Muscle layer of colon (tissue), 2 donors: ENCODE results near the gene CELF5.
"Not testable (repeated sequence)": the region's sequence is repeated elsewhere in the genome, so short reads cannot be mapped to it uniquely, and the experiment has no call there.

Source experiments
- H3K27ac ChIP-seq: one replicate; pipeline ENCODE4 v1.7.0; 2013; ENCODE audit warnings: low read depth, mild to moderate bottlenecking, low read length, moderate library complexity
- H3K27me3 ChIP-seq, 2 donors: one replicate each; pipeline ENCODE4 v1.7.0; 2013; ENCODE audit warnings: low read length in 2 of 2, mild to moderate bottlenecking in 2 of 2; ENCODE audit not compliant: insufficient read depth in 2 of 2, control insufficient read depth in 1 of 2
- H3K36me3 ChIP-seq: one replicate; pipeline ENCODE4 v1.7.0; 2013; ENCODE audit warnings: mild to moderate bottlenecking, low read length; ENCODE audit not compliant: insufficient read depth
- H3K4me1 ChIP-seq: one replicate; pipeline ENCODE4 v1.7.0; 2013; ENCODE audit warnings: mild to moderate bottlenecking, low read length; ENCODE audit not compliant: insufficient read depth
- H3K4me3 ChIP-seq, 2 donors: one replicate each; pipeline ENCODE4 v1.7.0; 2013; ENCODE audit warnings: low read length in 2 of 2, low read depth in 1 of 2, mild to moderate bottlenecking in 1 of 2, moderate library complexity in 1 of 2
- H3K9ac ChIP-seq: one replicate; pipeline ENCODE4 v1.7.0; 2013; ENCODE audit warnings: low read length
- H3K9me3 ChIP-seq: one replicate; pipeline ENCODE4 v1.7.0; 2013; ENCODE audit warnings: mild to moderate bottlenecking, low read length
- donor health status: abdominal sarcoma.
- donor health status: Adenocarcinoma of cecum.

Gene CELF5

GRCh38 chr19:3186160-3186688 lies 38.2 kb upstream of the CELF5 start:
- Histone ChIP-seq H3K9me3 (no peaks in the 10 kb centered on the region), H3K27me3 (no peaks in the 10 kb centered on the region), H3K4me1 (peaks cover 20% of the 10 kb centered on the region)

DNA sequence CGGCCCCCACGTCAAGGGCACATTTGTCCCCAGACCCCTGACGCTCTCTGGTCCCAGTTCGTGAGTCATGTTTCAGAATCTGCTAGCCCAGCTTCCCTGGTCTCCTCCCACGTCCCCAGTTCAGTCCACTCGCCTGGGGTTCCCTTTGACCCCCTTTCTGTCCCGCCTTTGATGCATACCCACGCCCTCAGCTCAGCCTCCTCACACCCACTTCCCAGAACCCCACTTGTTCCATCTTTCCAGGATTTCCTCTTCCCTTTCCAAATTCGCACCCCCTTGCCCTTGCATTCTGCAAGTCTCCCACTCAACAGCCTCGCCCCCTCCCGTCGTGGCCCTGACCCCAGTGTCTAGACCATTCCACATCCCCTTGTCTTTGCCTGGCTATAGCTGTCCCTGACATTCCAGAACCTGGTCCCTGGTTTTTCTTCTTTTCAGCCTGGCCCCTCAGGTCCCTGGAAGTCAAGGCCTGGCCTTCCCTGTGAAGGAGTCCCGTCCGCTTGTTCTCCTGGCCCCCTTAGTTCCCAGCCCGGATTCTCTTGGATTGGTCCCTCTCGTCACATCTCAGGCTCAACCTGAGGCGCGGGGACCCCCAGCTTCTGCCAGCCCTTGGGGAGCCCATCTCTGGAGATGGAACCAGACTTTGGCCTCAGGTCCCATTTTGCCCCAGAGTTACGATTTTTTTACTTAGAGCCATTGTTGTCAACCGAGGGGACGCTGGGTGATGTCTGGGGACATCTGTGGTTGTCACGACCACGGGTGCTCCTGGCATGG lies 37.4 kb upstream of the CELF5 start:
- peaks cover 20% of the 10 kb centered on the region for H3K4me1 ChIP-seq
- H3K36me3 ChIP-seq = no peaks in the 10 kb centered on the region
- H3K27ac ChIP-seq = no peak overlapping the region
- no peaks in the 10 kb centered on the region for H3K27me3 ChIP-seq
- peak overlapping the region; percentile 76 to 96 for H3K4me3 ChIP-seq
- no peaks in the 10 kb centered on the region for H3K9me3 ChIP-seq
- H3K9ac ChIP-seq = peak overlapping the region; percentile 25

More at GRCh38 chr19:3186160-3186688, 38.2 kb upstream of the CELF5 start:
- peak overlapping the region; percentile 76 to 96 for H3K4me3 ChIP-seq
- peak overlapping the region; percentile 63 for H3K27ac ChIP-seq
- H3K9ac ChIP-seq = peak overlapping the region; percentile 25
- H3K36me3 ChIP-seq = no peaks in the 10 kb centered on the region

GRCh38 chr19:3187662-3188511 lies 36.6 kb upstream of the CELF5 start:
- no peak overlapping the region for H3K9ac ChIP-seq
- no peak overlapping the region for H3K27ac ChIP-seq
- H3K9me3 ChIP-seq = no peaks in the 10 kb centered on the region
- no peaks in the 10 kb centered on the region for H3K27me3 ChIP-seq
- H3K36me3 ChIP-seq = no peaks in the 10 kb centered on the region
- peaks cover 20% of the 10 kb centered on the region for H3K4me1 ChIP-seq
- no peak overlapping the region for H3K4me3 ChIP-seq

- Histone ChIP-seq H3K27me3 (no peaks in the 10 kb centered on the region), H3K36me3 (no peaks in the 10 kb centered on the region), H3K9me3 (no peaks in the 10 kb centered on the region), H3K4me1 (peaks cover 20% of the 10 kb centered on the region), H3K4me3 (no peak overlapping the region), H3K27ac (no peak overlapping the region), H3K9ac (no peak overlapping the region)
These were observed 35.5 kb upstream of the CELF5 start for GRCh38 chr19:3188627-3189596.

- H3K9me3 ChIP-seq = no peaks in the 10 kb centered on the region
- no peak overlapping the region for H3K27ac ChIP-seq
- H3K4me1 ChIP-seq = peaks cover 18% of the 10 kb centered on the region
- H3K4me3 ChIP-seq = no peak overlapping the region
- H3K27me3 ChIP-seq = no peaks in the 10 kb centered on the region
- no peaks in the 10 kb centered on the region for H3K36me3 ChIP-seq
- no peak overlapping the region for H3K9ac ChIP-seq
These were observed 34.6 kb upstream of the CELF5 start for GRCh38 chr19:3189702-3190469.

DNA sequence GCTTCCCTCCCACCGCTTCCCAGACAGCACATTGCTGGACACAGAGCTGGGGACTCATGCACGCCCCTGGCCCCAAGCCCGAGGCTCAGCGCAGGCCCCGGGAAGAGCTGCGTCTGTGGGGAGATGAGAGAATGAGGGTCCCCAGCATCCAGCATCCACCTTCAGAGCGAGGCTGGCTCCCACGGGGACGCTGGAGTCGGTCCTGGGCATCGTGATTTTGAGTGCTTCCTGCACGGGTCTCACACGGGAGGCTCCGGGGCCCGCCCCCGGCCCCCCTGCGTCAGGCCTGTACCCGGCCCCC lies 34.0 kb upstream of the CELF5 start:
- Histone ChIP-seq H3K9me3 (no peaks in the 10 kb centered on the region), H3K4me3 (no peak overlapping the region), H3K9ac (no peak overlapping the region), H3K27ac (no peak overlapping the region), H3K36me3 (no peaks in the 10 kb centered on the region), H3K4me1 (peaks cover 16% of the 10 kb centered on the region), H3K27me3 (no peaks in the 10 kb centered on the region)

DNA sequence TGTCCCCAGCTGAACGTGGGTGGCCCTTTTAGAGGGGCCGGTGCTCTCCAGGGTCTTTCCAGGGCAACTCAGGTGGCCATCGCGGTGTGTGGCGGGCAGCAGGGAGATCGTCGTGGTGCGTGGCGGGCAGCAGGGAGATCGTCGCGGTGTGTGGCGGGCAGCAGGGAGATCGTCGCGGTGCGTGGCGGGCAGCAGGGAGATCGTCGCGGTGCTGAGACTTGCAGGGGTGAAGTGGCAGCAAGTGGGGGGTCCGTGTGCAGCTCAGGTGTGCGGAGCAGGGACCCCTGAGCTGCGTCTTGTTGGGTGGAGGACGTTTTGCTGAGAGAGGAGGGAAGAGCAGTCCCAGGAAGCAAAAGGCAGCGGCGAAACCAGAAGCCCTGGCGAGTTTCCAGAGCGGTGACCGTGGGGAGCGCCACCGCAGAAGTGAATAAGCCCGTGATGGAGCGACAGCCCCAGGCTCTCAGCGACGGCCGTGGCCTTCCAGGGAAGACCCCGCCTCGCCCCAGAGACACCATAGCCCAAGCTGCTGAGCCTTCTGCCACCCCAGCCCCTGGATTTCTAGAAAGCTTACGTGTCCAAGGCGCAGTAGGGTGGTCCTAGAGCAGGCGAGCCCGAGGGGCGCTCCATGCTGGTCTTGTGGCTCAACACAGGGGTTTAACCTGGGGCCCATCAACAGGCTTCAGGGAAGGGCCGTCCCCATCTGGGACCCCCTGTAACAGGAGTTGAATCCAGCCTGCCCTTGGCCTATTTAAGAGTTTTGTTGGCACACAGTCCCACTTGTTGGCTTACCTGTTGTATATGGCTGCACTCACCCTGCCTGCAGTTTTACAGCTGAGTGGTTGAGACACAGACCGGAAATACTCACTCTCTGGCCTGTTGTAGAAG lies 33.3 kb upstream of the CELF5 start:
- Histone ChIP-seq H3K27ac (no peak overlapping the region), H3K9me3 (no peaks in the 10 kb centered on the region), H3K4me3 (no peak overlapping the region), H3K27me3 (no peaks in the 10 kb centered on the region), H3K9ac (no peak overlapping the region), H3K4me1 (peaks cover 16% of the 10 kb centered on the region), H3K36me3 (no peaks in the 10 kb centered on the region)

DNA sequence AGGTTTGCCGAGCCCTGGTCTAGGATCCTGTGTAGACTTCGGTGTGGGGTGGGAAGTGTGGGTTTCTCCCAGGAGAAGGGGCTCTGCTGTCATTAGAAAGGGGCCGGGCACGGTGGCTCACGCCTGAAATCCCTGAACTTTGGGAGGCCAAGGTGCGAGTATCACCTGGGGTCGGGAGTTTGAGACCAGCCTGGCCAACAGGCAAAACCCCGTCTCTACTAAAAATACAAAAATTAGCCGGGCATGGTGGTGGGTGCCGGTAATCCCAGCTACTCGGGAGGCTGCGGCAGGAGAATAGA lies 32.7 kb upstream of the CELF5 start:
- H3K9ac ChIP-seq, H3K27me3 ChIP-seq, H3K4me3 ChIP-seq, H3K9me3 ChIP-seq, H3K27ac ChIP-seq, H3K36me3 ChIP-seq: not testable (repeated sequence)
- peaks cover 12% of the 10 kb centered on the region for H3K4me1 ChIP-seq

GRCh38 chr19:3192228-3192635 lies 32.2 kb upstream of the CELF5 start:
- H3K4me1 ChIP-seq = peaks cover 7% of the 10 kb centered on the region

DNA sequence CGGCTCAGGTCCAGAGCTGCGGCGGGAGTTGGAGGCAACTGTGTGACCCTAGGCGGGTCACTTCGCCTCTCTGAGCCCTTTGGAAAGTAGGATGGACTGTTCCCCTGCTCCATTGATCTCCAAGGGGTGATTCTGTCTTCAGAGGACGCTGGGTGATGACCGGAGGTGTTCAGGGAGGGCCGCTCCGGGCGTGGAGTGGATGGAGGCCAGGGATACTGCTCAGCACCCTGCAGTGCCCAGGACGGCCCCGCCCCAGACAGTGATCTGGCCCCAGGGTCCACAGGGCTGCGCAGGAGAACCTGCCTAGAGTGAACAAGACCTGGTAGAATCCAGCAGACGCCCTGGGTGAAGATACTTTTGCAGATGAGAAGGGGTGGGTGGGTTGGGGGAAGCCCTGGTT lies 31.8 kb upstream of the CELF5 start:
- H3K4me3 ChIP-seq = no peak overlapping the region
- no peaks in the 10 kb centered on the region for H3K9me3 ChIP-seq
- H3K27me3 ChIP-seq = no peaks in the 10 kb centered on the region
- H3K36me3 ChIP-seq = no peaks in the 10 kb centered on the region
- H3K27ac ChIP-seq = no peak overlapping the region
- H3K4me1 ChIP-seq = peaks cover 2% of the 10 kb centered on the region
- H3K9ac ChIP-seq = no peak overlapping the region

More at GRCh38 chr19:3192228-3192635, 32.2 kb upstream of the CELF5 start:
- H3K27me3 ChIP-seq = no peaks in the 10 kb centered on the region
- H3K9ac ChIP-seq = no peak overlapping the region
- no peak overlapping the region for H3K27ac ChIP-seq
- no peaks in the 10 kb centered on the region for H3K9me3 ChIP-seq
- H3K4me3 ChIP-seq = no peak overlapping the region
- no peaks in the 10 kb centered on the region for H3K36me3 ChIP-seq
